ENCODE measurements around the gene SPATA13.

- TF ChIP-seq, protein P1, sequence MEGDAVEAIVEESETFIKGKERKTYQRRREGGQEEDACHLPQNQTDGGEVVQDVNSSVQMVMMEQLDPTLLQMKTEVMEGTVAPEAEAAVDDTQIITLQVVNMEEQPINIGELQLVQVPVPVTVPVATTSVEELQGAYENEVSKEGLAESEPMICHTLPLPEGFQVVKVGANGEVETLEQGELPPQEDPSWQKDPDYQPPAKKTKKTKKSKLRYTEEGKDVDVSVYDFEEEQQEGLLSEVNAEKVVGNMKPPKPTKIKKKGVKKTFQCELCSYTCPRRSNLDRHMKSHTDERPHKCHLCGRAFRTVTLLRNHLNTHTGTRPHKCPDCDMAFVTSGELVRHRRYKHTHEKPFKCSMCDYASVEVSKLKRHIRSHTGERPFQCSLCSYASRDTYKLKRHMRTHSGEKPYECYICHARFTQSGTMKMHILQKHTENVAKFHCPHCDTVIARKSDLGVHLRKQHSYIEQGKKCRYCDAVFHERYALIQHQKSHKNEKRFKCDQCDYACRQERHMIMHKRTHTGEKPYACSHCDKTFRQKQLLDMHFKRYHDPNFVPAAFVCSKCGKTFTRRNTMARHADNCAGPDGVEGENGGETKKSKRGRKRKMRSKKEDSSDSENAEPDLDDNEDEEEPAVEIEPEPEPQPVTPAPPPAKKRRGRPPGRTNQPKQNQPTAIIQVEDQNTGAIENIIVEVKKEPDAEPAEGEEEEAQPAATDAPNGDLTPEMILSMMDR (conservative IDR thresholded peaks at IDR 0.05 in 1 of 2, IDR thresholded peaks at IDR 0.05 in 1 of 2; ENCODE audit: extremely low read depth in 1 of 2, insufficient read depth in 1 of 2, low read depth in 1 of 2, low read length in 2 of 2): no peak
- no peak for TF ChIP-seq EZH2 (IDR thresholded peaks at IDR 0.05; ENCODE audit: borderline replicate concordance, low read length)
Measured at GRCh38 chr13:24134757-24135156, 25.8 kb upstream of the SPATA13 start.
